SH-SY5Y (cell line): ENCODE results near the gene CRIP3.

Experiments used
- GATA2 ChIP-seq: IDR thresholded peaks from 2 replicates; pipeline ENCODE4 v1.6.1; 2011; ENCODE audit warnings: mild to moderate bottlenecking, low read depth, low read length
- GATA3 ChIP-seq: IDR thresholded peaks from 2 replicates; pipeline ENCODE4 v1.6.1; 2011; ENCODE audit warnings: low read depth, mild to moderate bottlenecking, low read length, moderate library complexity

DNA sequence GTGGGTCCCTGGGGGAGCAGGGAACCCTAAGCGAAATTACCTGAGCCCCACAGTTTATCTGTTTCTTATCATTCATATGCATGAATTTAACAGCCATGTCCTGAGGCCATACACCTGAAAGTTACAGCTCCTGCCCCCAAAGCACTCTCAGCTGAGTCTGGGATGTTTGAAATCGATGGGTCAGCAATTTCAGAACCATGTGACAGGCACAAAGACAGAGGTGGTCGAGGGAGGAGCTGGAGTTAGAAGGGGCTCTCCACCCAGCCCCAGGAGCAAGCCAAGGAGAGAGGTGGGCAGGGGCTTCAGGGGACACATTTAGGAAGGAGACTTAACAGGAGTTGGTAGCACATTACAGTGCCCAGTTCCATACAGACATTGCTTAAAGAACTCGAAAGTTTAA lies 50.4 kb downstream of the CRIP3 start:
- TF ChIP-seq GATA2 (no peak), GATA3 (no peak)
